ENCODE results near the gene FAM221B. TPM values are rescaled to one million over a fixed set of nuclear protein-coding genes. Genes with fewer than 3 reads are reported as not detected.

FAM221B gene, protein sequence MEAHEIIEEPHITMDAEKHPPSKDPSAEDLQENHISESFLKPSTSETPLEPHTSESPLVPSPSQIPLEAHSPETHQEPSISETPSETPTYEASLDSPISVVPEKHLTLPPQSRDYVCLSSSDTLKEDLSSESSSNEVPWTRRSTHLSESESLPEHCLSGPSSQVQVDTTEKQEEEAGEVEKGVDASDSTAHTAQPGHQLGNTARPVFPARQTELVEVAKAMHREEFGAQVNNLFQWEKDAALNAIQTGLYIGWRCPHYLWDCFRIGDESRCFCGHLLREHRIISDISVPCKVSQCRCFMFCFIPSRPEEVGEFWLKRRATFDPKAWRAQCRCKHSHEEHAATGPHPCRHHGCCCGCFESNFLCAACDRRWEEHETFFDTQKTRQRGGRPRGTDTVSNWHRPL
- not detected for total RNA-seq
- not detected for polyA plus RNA-seq
- long read RNA-seq, donor 1: 0 reads
- long read RNA-seq, donor 2: 0 reads
- long read RNA-seq, donor 3: 0 reads
- long read RNA-seq, donor 4: 0 reads

DNA sequence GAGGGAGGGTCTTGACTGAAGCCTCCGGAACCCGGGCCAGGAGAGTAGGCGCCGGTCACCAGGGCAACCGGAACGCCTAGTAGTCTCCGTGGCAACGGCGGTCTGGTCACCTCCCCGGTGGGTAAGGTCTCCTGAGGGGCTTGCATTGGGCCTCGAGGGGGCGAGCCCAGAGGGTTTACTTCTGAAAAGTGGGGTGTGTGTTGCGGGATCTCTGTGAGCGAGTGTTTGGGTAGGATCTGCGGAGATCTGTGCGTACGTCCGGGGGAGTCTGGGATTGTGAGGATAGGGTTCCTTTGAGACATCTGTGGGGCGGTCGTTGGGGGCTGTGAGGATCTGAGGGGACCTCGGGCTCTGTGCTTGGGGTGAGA lies at the start of gene FAM221B:
Gene FAM221B, minus strand, starts transcription at position 17 of the 368 bp plus-strand sequence. CDS start 2,571 bp downstream, outside the sequence.
- peaks cover 10% of the 10 kb centered on the region for H3K4me1 ChIP-seq (ENCODE audit: control insufficient read depth, insufficient read depth, low read length)
- intact Hi-C loops (cut with DNase I): loop anchor here in 2 of 4 donors (1.0 to 10.0 kb wide), 3 partner anchors 17 to 184 kb away; partner anchors contain the start of gene NPR2 (in 1 of the 2)

DNA sequence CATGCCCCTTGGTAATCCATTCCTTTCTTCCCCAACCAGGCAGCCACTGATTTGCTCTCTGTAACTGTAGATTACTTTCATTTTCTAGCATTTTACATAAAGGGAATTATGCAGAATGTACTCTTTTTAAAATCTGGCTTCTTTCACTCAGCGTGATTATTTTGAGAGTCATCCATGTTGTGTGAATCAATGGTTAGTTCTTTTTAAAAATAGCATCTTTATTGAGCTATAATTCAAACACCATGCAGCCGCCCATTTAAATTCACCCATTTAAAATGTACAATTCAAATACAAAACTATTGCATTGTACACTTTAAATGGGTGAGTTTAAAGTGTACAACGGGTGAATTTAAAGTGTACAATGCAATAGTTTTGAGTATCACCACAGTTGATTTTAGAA lies 44.0 kb upstream of the FAM221B start:
- intact Hi-C loops (cut with DNase I): no loop called here

More for the DNA sequence above, at the start of gene FAM221B:
- peak within 1 kb of the TSS; percentile 86 for H3K27ac ChIP-seq (ENCODE audit: low read length)
- ATAC-seq: no peak
- DNase-seq: peak in 2 of 3 donors; percentile 42 to 80
- 1% methylated on average over 21 of the region's 21 CpGs for WGBS
- no peaks in the 10 kb centered on the region for H3K27me3 ChIP-seq (ENCODE audit: control insufficient read depth, insufficient read depth)
- H3K9me3 ChIP-seq (ENCODE audit: control insufficient read depth, low read length): no peaks in the 10 kb centered on the region
- H3K4me3 ChIP-seq (ENCODE audit: low read length): peak within 1 kb of the TSS; percentile 77

DNA sequence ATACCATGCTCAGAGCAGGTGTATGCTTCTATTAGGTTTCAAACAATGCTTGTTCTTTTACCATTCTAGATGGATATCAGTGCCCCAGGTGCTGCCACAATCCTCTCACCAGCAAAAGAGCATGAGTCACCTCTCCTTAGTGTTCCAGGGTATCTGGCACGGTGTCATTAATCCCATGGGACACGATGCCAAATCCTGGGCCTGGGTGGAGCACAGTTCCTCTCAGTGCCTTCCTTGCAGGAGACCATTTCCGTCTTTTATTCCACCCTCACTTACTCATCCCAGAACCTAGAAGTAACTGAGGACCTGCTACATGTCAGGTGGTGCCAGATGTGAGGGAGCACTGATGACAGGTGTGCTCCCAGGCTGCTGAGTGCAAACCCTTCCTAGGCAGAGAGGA lies 43.0 kb upstream of the FAM221B start:
- H3K27me3 ChIP-seq (ENCODE audit: control insufficient read depth, insufficient read depth): no peaks in the 10 kb centered on the region
- 77% methylated on average over 3 of the region's 3 CpGs for WGBS
- intact Hi-C loops (cut with DNase I): no loop called here

More for the DNA sequence above, 44.0 kb upstream of the FAM221B start:
- Histone ChIP-seq H3K9me3 (ENCODE audit: control insufficient read depth, low read length) (no peaks in the 10 kb centered on the region), H3K4me1 (ENCODE audit: control insufficient read depth, insufficient read depth, low read length) (no peaks in the 10 kb centered on the region), H3K4me3 (ENCODE audit: low read length) (no peak overlapping the region), H3K27me3 (ENCODE audit: control insufficient read depth, insufficient read depth) (no peaks in the 10 kb centered on the region), H3K27ac (ENCODE audit: low read length) (no peak overlapping the region)
- 72% methylated on average over 3 of the region's 3 CpGs for WGBS
- ATAC-seq (no peak), DNase-seq (no peak)

DNA sequence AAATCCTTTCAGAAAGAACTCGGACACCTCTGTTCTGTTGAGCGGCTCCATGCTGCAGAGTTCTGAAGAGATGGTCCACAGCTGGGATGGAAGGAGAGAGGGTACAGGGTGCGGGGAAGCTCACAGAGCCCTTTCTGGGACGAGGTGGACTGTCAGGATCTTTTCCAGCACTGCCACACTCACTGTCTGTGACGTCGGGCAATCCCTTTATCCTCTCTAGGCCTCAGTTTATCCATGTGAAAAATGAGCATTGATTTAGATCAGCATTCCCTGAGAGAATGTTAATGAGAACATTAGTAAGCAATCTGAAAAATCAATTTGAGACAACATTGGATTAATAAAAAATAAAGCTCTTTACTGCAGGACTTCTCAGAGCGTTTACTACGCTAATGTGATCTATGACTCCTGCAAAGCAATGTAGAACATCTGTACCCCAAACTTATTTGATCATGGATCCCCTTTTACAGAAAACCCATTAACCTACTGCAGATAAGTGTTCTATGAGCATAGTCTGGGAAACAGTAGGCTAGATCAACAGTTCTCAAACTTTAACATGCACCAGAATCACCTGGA lies 41.9 kb upstream of the FAM221B start, which contains the start of gene OR13J1:
Gene OR13J1, minus strand, starts transcription at position 51 of the 573 bp plus-strand sequence. Its CDS starts 0 bp downstream, at position 51.
- intact Hi-C loops (cut with DNase I): no loop called here
- DNase-seq (no peak), ATAC-seq (no peak)
- Histone ChIP-seq H3K27me3 (ENCODE audit: control insufficient read depth, insufficient read depth) (no peaks in the 10 kb centered on the region), H3K9me3 (ENCODE audit: control insufficient read depth, low read length) (no peaks in the 10 kb centered on the region), H3K27ac (ENCODE audit: low read length) (no peak within 1 kb of the TSS), H3K4me1 (ENCODE audit: control insufficient read depth, insufficient read depth, low read length) (no peaks in the 10 kb centered on the region), H3K4me3 (ENCODE audit: low read length) (no peak within 1 kb of the TSS)
- 90% methylated on average over 8 of the region's 8 CpGs for WGBS

More for the DNA sequence above, 43.0 kb upstream of the FAM221B start:
- DNase-seq: no peak
- ATAC-seq: no peak
- Histone ChIP-seq H3K27ac (ENCODE audit: low read length) (no peak overlapping the region), H3K4me3 (ENCODE audit: low read length) (no peak overlapping the region), H3K4me1 (ENCODE audit: control insufficient read depth, insufficient read depth, low read length) (no peaks in the 10 kb centered on the region), H3K9me3 (ENCODE audit: control insufficient read depth, low read length) (no peaks in the 10 kb centered on the region)

DNA sequence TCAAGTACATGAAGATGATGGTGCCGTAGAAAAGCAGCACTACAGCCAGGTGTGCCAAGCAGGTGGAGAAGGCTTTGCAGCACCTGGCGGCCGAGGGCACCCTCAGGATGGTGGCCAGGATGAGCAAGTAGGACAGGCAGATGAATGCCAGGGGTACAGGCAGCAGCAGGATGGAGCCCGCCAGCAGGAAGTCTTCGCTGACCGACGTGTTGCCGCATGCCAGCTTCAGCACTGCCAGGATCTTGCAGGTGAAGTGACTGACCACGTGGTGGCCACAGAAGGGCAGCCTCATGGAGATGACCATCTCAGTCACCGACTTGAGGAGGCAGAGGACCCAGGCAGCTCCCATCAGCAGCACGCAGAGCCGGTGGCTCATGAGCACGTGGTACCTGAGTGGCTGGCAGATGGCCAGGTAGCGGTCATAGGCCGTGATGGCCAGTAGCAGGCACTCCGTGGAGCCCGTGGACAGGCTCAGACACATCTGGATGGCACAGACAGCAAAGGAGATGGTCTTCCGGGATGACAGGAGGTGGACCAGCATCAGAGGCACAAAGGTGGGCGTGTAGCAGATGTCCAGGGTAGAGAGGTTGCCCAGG lies 41.2 kb upstream of the FAM221B start:
- Histone ChIP-seq H3K4me1 (ENCODE audit: control insufficient read depth, insufficient read depth, low read length) (no peaks in the 10 kb centered on the region), H3K27ac (ENCODE audit: low read length) (no peak overlapping the region), H3K4me3 (ENCODE audit: low read length) (no peak overlapping the region), H3K27me3 (ENCODE audit: control insufficient read depth, insufficient read depth) (no peaks in the 10 kb centered on the region), H3K9me3 (ENCODE audit: control insufficient read depth, low read length) (no peaks in the 10 kb centered on the region)
- 88% methylated on average over 19 of the region's 19 CpGs for WGBS
- DNase-seq (no peak), ATAC-seq (peak in 1 of 2 donors; percentile 34)
- intact Hi-C loops (cut with DNase I): no loop called here

DNA sequence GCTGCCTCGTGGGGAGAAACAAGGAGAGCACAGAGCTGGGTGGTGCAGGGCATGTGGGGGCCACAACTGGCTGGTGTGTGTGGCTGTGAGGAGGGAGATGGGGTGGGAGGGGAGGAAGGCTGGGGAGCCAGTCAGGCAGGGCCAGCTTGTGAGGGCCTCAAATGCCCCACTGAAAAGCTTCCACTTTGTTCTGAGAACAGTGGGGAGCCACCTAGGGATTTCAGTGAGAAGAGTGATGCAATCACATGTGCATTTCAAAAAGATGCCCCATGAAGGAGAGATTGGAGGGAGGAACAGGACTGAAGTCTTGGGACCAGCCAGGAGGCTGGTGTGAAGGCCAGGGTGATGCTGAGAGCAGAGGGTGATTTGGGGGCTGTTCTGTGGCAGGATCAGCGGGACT lies 40.4 kb upstream of the FAM221B start:
- H3K4me1 ChIP-seq (ENCODE audit: control insufficient read depth, insufficient read depth, low read length): no peaks in the 10 kb centered on the region
- H3K9me3 ChIP-seq (ENCODE audit: control insufficient read depth, low read length): no peaks in the 10 kb centered on the region
- intact Hi-C loops (cut with DNase I): no loop called here
- no peak overlapping the region for H3K4me3 ChIP-seq (ENCODE audit: low read length)
- no peak overlapping the region for H3K27ac ChIP-seq (ENCODE audit: low read length)
- DNase-seq (no peak), ATAC-seq (no peak)
- WGBS: 76% methylated on average over 2 of the region's 2 CpGs
- no peaks in the 10 kb centered on the region for H3K27me3 ChIP-seq (ENCODE audit: control insufficient read depth, insufficient read depth)

DNA sequence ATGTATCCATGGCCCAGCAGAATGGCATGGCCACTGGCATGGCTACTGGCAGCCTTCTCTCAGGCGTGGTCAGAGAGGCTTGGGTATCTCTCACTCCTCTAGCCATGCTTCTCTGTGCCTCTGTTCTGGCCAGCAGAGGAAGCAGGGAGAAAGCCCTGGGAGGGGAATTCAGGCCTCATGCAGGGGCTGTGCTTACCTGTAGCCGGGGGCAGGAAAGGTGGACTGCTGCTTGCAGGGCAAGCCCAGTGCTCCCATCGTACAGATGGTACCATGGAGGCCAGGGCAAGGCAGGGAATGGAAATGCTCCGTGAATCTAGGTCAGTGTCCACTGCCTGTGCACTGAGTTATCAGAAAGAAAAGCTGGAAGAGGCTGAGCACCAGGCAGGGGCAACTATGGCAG lies 39.0 kb upstream of the FAM221B start:
- intact Hi-C loops (cut with DNase I): no loop called here
- whole genome bisulfite sequencing: 94% methylated on average over 4 of the region's 4 CpGs
- no peaks in the 10 kb centered on the region for H3K9me3 ChIP-seq (ENCODE audit: control insufficient read depth, low read length)
- no peak overlapping the region for H3K4me3 ChIP-seq (ENCODE audit: low read length)
- no peak for DNase-seq
- no peak for ATAC-seq
- H3K27me3 ChIP-seq (ENCODE audit: control insufficient read depth, insufficient read depth): no peaks in the 10 kb centered on the region
- no peak overlapping the region for H3K27ac ChIP-seq (ENCODE audit: low read length)
- no peaks in the 10 kb centered on the region for H3K4me1 ChIP-seq (ENCODE audit: control insufficient read depth, insufficient read depth, low read length)

DNA sequence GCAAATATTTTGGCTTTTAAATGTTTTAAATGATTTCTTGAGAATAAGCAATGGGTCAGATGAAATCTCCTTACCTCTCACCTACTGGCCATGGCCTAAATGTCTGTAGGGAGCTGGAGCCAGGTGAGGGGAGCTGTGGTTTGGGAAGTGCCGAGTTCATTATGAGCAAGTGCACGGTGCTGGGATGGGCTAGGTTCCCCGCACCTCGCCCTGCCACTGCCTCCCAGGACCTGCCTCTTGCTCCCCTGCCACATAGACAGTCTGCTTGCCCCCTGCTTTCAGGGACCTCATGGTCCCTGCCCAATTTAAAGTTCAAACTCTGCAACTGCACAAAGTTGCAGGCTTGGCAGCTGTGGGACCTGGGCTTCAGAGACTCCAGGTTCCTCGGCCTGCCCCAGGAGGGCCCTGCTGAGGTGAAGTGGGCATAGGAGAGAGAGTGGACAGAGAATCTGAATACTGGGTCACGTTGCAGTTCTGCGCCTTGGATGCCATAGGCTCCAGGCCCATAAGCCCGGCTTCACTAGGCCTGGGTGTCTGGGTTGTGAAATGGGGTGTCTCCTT lies 36.2 kb upstream of the FAM221B start:
- intact Hi-C loops (cut with DNase I): no loop called here
- no peaks in the 10 kb centered on the region for H3K27me3 ChIP-seq (ENCODE audit: control insufficient read depth, insufficient read depth)
- no peaks in the 10 kb centered on the region for H3K9me3 ChIP-seq (ENCODE audit: control insufficient read depth, low read length)
- no peak overlapping the region for H3K27ac ChIP-seq (ENCODE audit: low read length)
- DNase-seq: no peak
- H3K4me3 ChIP-seq (ENCODE audit: low read length): no peak overlapping the region
- no peaks in the 10 kb centered on the region for H3K4me1 ChIP-seq (ENCODE audit: control insufficient read depth, insufficient read depth, low read length)
- no peak for ATAC-seq
- WGBS: 84% methylated on average over 8 of the region's 8 CpGs

DNA sequence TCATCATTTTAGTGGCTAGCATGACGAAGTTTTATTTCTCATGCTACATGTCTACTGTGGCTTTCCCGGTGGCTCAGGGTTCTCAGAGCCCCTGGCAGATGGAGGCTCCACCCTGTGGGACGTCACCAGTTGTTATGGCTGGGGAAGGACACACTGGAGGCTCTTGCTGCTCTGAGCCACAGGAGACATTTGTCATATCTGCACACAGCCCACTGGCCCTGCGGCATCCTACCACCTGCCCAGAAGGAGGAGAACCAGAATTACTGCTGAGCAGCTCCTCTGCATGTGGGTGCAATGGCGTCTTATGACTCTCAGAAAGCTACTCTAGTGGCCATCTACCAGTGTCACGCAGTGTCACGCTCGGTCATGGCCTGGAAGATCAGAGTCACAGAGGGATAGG lies 35.1 kb upstream of the FAM221B start:
- intact Hi-C loops (cut with DNase I): no loop called here
- ATAC-seq: no peak
- H3K4me1 ChIP-seq (ENCODE audit: control insufficient read depth, insufficient read depth, low read length): no peaks in the 10 kb centered on the region
- no peaks in the 10 kb centered on the region for H3K27me3 ChIP-seq (ENCODE audit: control insufficient read depth, insufficient read depth)
- no peak overlapping the region for H3K27ac ChIP-seq (ENCODE audit: low read length)
- DNase-seq: no peak
- WGBS: 71% methylated on average over 8 of the region's 8 CpGs
- H3K9me3 ChIP-seq (ENCODE audit: control insufficient read depth, low read length): no peaks in the 10 kb centered on the region
- H3K4me3 ChIP-seq (ENCODE audit: low read length): no peak overlapping the region

DNA sequence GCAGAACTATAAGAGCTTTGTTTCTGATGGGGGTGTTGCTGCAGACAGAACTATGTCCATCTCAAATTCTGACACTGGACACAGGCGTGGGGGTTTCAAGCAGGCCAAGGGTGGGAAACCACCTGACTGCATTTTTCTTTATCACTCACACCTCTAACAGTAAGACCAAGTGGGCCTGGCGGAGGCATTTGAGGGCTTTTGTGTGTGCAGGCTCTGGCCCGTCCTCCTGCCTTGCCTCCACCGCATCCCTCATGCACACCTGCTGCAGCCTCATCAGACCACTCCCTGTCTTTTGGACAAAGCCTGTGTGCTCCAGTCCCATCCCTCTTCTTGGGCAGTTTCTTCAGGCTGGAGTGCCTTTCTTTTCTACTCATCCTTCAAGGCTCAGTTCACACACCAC lies 33.8 kb upstream of the FAM221B start:
- intact Hi-C loops (cut with DNase I): no loop called here
- H3K27me3 ChIP-seq (ENCODE audit: control insufficient read depth, insufficient read depth): no peaks in the 10 kb centered on the region
- H3K4me1 ChIP-seq (ENCODE audit: control insufficient read depth, insufficient read depth, low read length): no peaks in the 10 kb centered on the region
- DNase-seq (no peak), ATAC-seq (no peak)
- H3K9me3 ChIP-seq (ENCODE audit: control insufficient read depth, low read length): no peaks in the 10 kb centered on the region
- H3K4me3 ChIP-seq (ENCODE audit: low read length): no peak overlapping the region
- no peak overlapping the region for H3K27ac ChIP-seq (ENCODE audit: low read length)
- 82% methylated on average over 4 of the region's 4 CpGs for WGBS

Data from right cardiac atrium (tissue), 5 donors.